Measurements from ENCODE around the gene ZNF32. TPM values are rescaled to one million over a fixed set of nuclear protein-coding genes. Genes with fewer than 3 reads are reported as not detected.
A peak's percentile ranks its signal among the peaks of the same experiment; 100 is the strongest.

Gene ZNF32
- total RNA-seq, 1 donor from 2014 or later, result 39.9 TPM

GRCh38 chr10:43689618-43689954 lies 40.9 kb upstream of the ZNF32 start:
- no peaks in the 10 kb centered on the region for H3K36me3 Mint-ChIP-seq (ENCODE audit: low read depth)
- H3K9me3 Mint-ChIP-seq, result no peaks in the 10 kb centered on the region
- peak; percentile 40 for DNase-seq (ENCODE audit: low read depth, low spot score)
- H3K4me3 Mint-ChIP-seq, result peak overlapping the region; percentile 88
- peak overlapping the region; percentile 46 for H3K27ac Mint-ChIP-seq (ENCODE audit: unreplicated experiment)
- H3K4me1 Mint-ChIP-seq, result peaks cover 20% of the 10 kb centered on the region
- no peak for TF ChIP-seq CTCF (conservative IDR thresholded peaks at IDR 0.05)
- peaks cover 37% of the 10 kb centered on the region for H3K27me3 Mint-ChIP-seq (ENCODE audit: low read depth)

- no peak for TF ChIP-seq CTCF (conservative IDR thresholded peaks at IDR 0.05)
- no peaks in the 10 kb centered on the region for H3K36me3 Mint-ChIP-seq (ENCODE audit: low read depth)
- H3K27ac Mint-ChIP-seq (ENCODE audit: unreplicated experiment), result no peak overlapping the region
- no peaks in the 10 kb centered on the region for H3K9me3 Mint-ChIP-seq
- peaks cover 20% of the 10 kb centered on the region for H3K4me1 Mint-ChIP-seq
- peaks cover 37% of the 10 kb centered on the region for H3K27me3 Mint-ChIP-seq (ENCODE audit: low read depth)
- H3K4me3 Mint-ChIP-seq, result peak overlapping the region; percentile 88
- DNase-seq (ENCODE audit: low read depth, low spot score), result no peak
Measured at GRCh38 chr10:43689007-43689491, 40.4 kb upstream of the ZNF32 start.

- TF ChIP-seq CTCF (conservative IDR thresholded peaks at IDR 0.05), result no peak
- DNase-seq (ENCODE audit: low read depth, low spot score), result no peak
- H3K27me3 Mint-ChIP-seq (ENCODE audit: low read depth), result peaks cover 40% of the 10 kb centered on the region
- no peak overlapping the region for H3K27ac Mint-ChIP-seq (ENCODE audit: unreplicated experiment)
- H3K9me3 Mint-ChIP-seq, result peaks cover 4% of the 10 kb centered on the region
- H3K4me1 Mint-ChIP-seq, result peaks cover 20% of the 10 kb centered on the region
- H3K4me3 Mint-ChIP-seq, result peak overlapping the region; percentile 60
- H3K36me3 Mint-ChIP-seq (ENCODE audit: low read depth), result no peaks in the 10 kb centered on the region
Measured at GRCh38 chr10:43688348-43688892, 39.7 kb upstream of the ZNF32 start.

- H3K9me3 Mint-ChIP-seq, result peaks cover 9% of the 10 kb centered on the region
- DNase-seq (ENCODE audit: low read depth, low spot score), result no peak
- no peak overlapping the region for H3K27ac Mint-ChIP-seq (ENCODE audit: unreplicated experiment)
- no peaks in the 10 kb centered on the region for H3K36me3 Mint-ChIP-seq (ENCODE audit: low read depth)
- H3K27me3 Mint-ChIP-seq (ENCODE audit: low read depth), result peaks cover 41% of the 10 kb centered on the region
- H3K4me1 Mint-ChIP-seq, result peaks cover 20% of the 10 kb centered on the region
- peak overlapping the region; percentile 60 for H3K4me3 Mint-ChIP-seq
- no peak for TF ChIP-seq CTCF (conservative IDR thresholded peaks at IDR 0.05)
Measured at GRCh38 chr10:43687373-43687772, 38.7 kb upstream of the ZNF32 start.

GRCh38 chr10:43686414-43686813 lies 37.7 kb upstream of the ZNF32 start:
- H3K4me3 Mint-ChIP-seq, result peak overlapping the region; percentile 4
- H3K27me3 Mint-ChIP-seq (ENCODE audit: low read depth), result peaks cover 34% of the 10 kb centered on the region
- no peak for TF ChIP-seq CTCF (conservative IDR thresholded peaks at IDR 0.05)
- DNase-seq (ENCODE audit: low read depth, low spot score), result no peak
- H3K36me3 Mint-ChIP-seq (ENCODE audit: low read depth), result no peaks in the 10 kb centered on the region
- no peak overlapping the region for H3K27ac Mint-ChIP-seq (ENCODE audit: unreplicated experiment)
- H3K9me3 Mint-ChIP-seq, result peaks cover 9% of the 10 kb centered on the region
- peaks cover 20% of the 10 kb centered on the region for H3K4me1 Mint-ChIP-seq

All from neural crest cell (in vitro differentiated cells).